Measurements from ENCODE around the gene MARCHF11. TPM values are rescaled to one million over a fixed set of nuclear protein-coding genes. Genes with fewer than 3 reads are reported as not detected.

The MARCHF11 gene
- total and polyA plus RNA-seq, 2 donors (not counting 1 experiment from before 2014, with no cell fraction given) = not detected

DNA sequence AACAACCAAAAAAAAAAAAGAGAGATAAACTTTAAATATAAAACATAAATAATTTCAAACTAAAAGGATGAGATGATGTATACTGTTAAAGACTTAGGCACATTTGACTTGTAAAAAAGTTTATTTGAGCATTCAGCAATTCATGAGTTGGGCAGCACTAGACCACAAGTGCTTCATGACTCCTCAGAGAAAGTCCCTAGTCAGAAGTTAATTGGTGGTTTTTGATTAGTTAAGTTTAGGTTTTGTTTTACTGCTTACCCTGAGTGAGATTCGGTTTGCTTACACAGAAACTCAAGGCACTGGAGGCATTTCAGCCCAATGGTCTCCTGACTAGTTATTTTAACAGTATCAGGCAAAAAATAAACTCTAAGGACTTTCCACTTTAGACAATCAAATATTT is 129.2 kb downstream of the MARCHF11 start:
- no peak overlapping the region for H2AFZ ChIP-seq (ENCODE audit: low read length)
- no peak overlapping the region for H3K4me3 ChIP-seq (replicated peaks in 1 of 4; ENCODE audit: control extremely low read depth in 1 of 4, insufficient read depth in 1 of 4, low read depth in 3 of 4, low read length in 4 of 4)

DNA sequence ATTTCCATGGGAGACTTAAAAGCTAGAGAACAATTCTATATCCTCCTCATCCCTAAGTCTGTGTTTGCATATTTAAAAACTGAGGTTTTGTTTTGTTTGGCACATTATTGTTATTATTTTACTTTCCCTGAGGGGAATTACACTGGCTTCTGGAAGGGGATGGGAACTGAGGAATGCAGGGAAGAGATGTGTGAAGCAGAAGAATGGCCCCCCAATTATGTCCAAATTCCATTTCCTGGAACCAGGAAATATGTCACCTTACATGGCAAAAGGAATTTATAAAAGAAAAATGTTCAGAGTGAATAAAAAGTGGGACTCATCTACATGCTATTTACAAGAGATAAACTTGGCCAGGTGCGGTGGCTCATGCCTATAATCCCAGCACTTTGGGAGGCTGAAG is 129.8 kb downstream of the MARCHF11 start:
- Histone ChIP-seq H3K27me3 (ENCODE audit: control insufficient read depth, insufficient read depth, low read length) (no peaks in the 10 kb centered on the region), H4K20me1 (ENCODE audit: control insufficient read depth, extremely low read depth, insufficient read depth, low read length) (no peaks in the 10 kb centered on the region), H3K27ac (ENCODE audit: insufficient read depth, low read length) (no peak overlapping the region), H3K9ac (ENCODE audit: insufficient read depth, low read length) (no peak overlapping the region), H3K4me3 (replicated peaks in 1 of 4; ENCODE audit: control extremely low read depth in 1 of 4, insufficient read depth in 1 of 4, low read depth in 3 of 4, low read length in 4 of 4) (no peak overlapping the region), H3K9me3 (ENCODE audit: control insufficient read depth, insufficient read depth, low read depth, low read length) (no peaks in the 10 kb centered on the region), H3K4me1 (ENCODE audit: control insufficient read depth, extremely low read depth, insufficient read depth, low read length) (no peaks in the 10 kb centered on the region), H3K79me2 (ENCODE audit: control insufficient read depth, insufficient read depth, low read length) (no peaks in the 10 kb centered on the region), H3K4me2 (ENCODE audit: extremely low read depth, insufficient read depth, low read length) (no peak overlapping the region), H3K36me3 (ENCODE audit: control insufficient read depth, insufficient read depth, low read length) (no peaks in the 10 kb centered on the region), H2AFZ (ENCODE audit: low read length) (no peak overlapping the region)
- TF ChIP-seq EZH2 (IDR thresholded peaks at IDR 0.05; ENCODE audit: low read length, missing control alignments) = no peak
- TF ChIP-seq, protein P1, sequence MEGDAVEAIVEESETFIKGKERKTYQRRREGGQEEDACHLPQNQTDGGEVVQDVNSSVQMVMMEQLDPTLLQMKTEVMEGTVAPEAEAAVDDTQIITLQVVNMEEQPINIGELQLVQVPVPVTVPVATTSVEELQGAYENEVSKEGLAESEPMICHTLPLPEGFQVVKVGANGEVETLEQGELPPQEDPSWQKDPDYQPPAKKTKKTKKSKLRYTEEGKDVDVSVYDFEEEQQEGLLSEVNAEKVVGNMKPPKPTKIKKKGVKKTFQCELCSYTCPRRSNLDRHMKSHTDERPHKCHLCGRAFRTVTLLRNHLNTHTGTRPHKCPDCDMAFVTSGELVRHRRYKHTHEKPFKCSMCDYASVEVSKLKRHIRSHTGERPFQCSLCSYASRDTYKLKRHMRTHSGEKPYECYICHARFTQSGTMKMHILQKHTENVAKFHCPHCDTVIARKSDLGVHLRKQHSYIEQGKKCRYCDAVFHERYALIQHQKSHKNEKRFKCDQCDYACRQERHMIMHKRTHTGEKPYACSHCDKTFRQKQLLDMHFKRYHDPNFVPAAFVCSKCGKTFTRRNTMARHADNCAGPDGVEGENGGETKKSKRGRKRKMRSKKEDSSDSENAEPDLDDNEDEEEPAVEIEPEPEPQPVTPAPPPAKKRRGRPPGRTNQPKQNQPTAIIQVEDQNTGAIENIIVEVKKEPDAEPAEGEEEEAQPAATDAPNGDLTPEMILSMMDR (conservative IDR thresholded peaks at IDR 0.05 in 1 of 2, IDR thresholded peaks at IDR 0.05 in 1 of 2; ENCODE audit: low read depth in 1 of 2, low read length in 2 of 2) = no peak
- peak in 1 of 2 donors; percentile 40 for DNase-seq (ENCODE audit: low read depth in 2 of 2)

More for the DNA sequence above, 129.2 kb downstream of the MARCHF11 start:
- TF ChIP-seq, protein P1 (conservative IDR thresholded peaks at IDR 0.05 in 1 of 2, IDR thresholded peaks at IDR 0.05 in 1 of 2; ENCODE audit: low read depth in 1 of 2, low read length in 2 of 2) = no peak
- TF ChIP-seq EZH2 (IDR thresholded peaks at IDR 0.05; ENCODE audit: low read length, missing control alignments) = no peak
- Histone ChIP-seq H3K9me3 (ENCODE audit: control insufficient read depth, insufficient read depth, low read depth, low read length) (no peaks in the 10 kb centered on the region), H3K36me3 (ENCODE audit: control insufficient read depth, insufficient read depth, low read length) (no peaks in the 10 kb centered on the region), H3K4me2 (ENCODE audit: extremely low read depth, insufficient read depth, low read length) (no peak overlapping the region), H3K79me2 (ENCODE audit: control insufficient read depth, insufficient read depth, low read length) (no peaks in the 10 kb centered on the region), H3K4me1 (ENCODE audit: control insufficient read depth, extremely low read depth, insufficient read depth, low read length) (no peaks in the 10 kb centered on the region), H3K9ac (ENCODE audit: insufficient read depth, low read length) (no peak overlapping the region), H4K20me1 (ENCODE audit: control insufficient read depth, extremely low read depth, insufficient read depth, low read length) (no peaks in the 10 kb centered on the region), H3K27ac (ENCODE audit: insufficient read depth, low read length) (no peak overlapping the region), H3K27me3 (ENCODE audit: control insufficient read depth, insufficient read depth, low read length) (no peaks in the 10 kb centered on the region)
- no peak for DNase-seq (ENCODE audit: low read depth in 2 of 2)

DNA sequence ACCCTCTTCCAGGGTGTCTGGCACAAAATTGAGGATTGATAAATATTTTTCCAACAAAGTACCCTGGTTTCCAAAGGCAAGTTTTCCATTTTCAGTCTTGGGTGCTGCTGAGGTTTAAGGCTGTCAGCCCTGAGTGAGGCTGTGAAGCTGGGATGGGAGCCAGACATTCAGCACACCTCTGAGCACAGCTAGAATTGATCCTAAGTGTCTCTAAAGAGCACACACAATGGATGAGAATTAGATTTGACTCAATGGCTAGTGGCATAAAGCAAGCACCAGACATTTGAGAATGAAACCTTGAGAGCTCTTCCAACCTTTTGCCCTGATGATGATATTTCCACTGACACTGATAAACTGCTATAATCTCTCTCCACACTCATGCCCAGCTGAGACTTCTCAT is 131.5 kb downstream of the MARCHF11 start:
- DNase-seq (ENCODE audit: low read depth in 2 of 2) = no peak
- H3K79me2 ChIP-seq (ENCODE audit: control insufficient read depth, insufficient read depth, low read length) = no peaks in the 10 kb centered on the region

More for the DNA sequence above, 131.5 kb downstream of the MARCHF11 start:
- Histone ChIP-seq H4K20me1 (ENCODE audit: control insufficient read depth, extremely low read depth, insufficient read depth, low read length) (no peaks in the 10 kb centered on the region), H3K4me2 (ENCODE audit: extremely low read depth, insufficient read depth, low read length) (no peak overlapping the region), H3K27ac (ENCODE audit: insufficient read depth, low read length) (no peak overlapping the region), H3K27me3 (ENCODE audit: control insufficient read depth, insufficient read depth, low read length) (no peaks in the 10 kb centered on the region), H2AFZ (ENCODE audit: low read length) (no peak overlapping the region), H3K9ac (ENCODE audit: insufficient read depth, low read length) (no peak overlapping the region), H3K4me3 (replicated peaks in 1 of 4; ENCODE audit: control extremely low read depth in 1 of 4, insufficient read depth in 1 of 4, low read depth in 3 of 4, low read length in 4 of 4) (no peak overlapping the region), H3K36me3 (ENCODE audit: control insufficient read depth, insufficient read depth, low read length) (no peaks in the 10 kb centered on the region), H3K9me3 (ENCODE audit: control insufficient read depth, insufficient read depth, low read depth, low read length) (no peaks in the 10 kb centered on the region), H3K4me1 (ENCODE audit: control insufficient read depth, extremely low read depth, insufficient read depth, low read length) (no peaks in the 10 kb centered on the region)
- no peak for TF ChIP-seq EZH2 (IDR thresholded peaks at IDR 0.05; ENCODE audit: low read length, missing control alignments)
- TF ChIP-seq, protein P1 (conservative IDR thresholded peaks at IDR 0.05 in 1 of 2, IDR thresholded peaks at IDR 0.05 in 1 of 2; ENCODE audit: low read depth in 1 of 2, low read length in 2 of 2) = no peak

Data from fibroblast of lung (primary cell).